Measurements from ENCODE around the gene LRRC75A. TPM values are rescaled to one million over a fixed set of nuclear protein-coding genes. Genes with fewer than 3 reads are reported as not detected.

Gene LRRC75A
- total RNA-seq, 1 experiment from 2014 or later = 10.1 TPM

DNA sequence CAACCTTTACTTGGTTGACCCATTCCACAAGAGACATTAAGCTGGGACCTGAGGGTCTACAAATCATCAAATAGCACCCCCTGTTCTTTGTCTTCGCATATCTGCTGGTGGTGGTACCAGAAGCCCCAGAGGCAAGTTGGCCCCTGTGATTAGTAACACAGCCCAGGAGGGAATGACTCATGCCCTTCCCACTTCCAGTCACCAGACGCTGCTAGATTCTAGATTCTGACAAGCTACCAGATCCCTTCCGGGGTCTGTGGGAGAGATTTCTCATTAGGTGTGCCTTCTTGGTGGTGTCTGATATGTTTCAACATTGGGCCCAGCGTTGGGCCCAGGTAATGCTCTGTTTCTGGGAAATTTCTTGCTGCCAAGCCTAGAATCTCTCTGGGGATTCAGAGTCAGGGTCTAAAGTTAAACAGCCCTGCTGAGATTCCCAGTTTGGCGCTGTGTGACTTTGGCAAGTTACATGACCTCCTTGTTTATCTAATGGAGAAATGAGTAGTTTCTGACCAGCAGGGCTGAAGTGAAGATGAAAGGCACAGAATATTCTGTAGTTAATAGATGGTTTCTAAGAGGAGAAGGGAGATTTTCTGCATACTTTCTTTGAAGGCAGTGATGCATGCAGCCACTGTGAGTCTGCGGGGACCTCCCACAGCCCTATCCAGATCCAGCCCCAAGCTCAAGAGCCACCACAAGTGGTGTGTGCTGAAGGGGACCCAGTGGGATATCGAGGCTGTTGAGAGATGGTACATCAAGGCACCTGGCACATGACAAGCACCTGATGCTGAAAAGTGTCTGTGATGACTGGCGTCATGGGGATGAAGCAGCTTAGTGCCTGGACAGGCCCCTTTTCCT, 72.7 kb downstream of the LRRC75A start:
- Histone ChIP-seq H4K5ac (ENCODE audit: insufficient read length, low read depth, low read length) (no peak overlapping the region), H4K20me1 (ENCODE audit: control insufficient read depth, insufficient read depth, insufficient read length) (no peaks in the 10 kb centered on the region), H3K27ac (ENCODE audit: insufficient read length, low read depth, low read length) (no peak overlapping the region), H3K23me2 (ENCODE audit: insufficient read length, low read depth, low read length, poor library complexity, severe bottlenecking) (no peaks in the 10 kb centered on the region), H2BK12ac (ENCODE audit: insufficient read length, low read depth, low read length) (no peak overlapping the region), H4K8ac (replicated peaks; ENCODE audit: insufficient read length, low read depth, low read length) (no peak overlapping the region), H3K4ac (ENCODE audit: low read depth, low read length) (no peak overlapping the region), H3K9ac (ENCODE audit: extremely low read depth, insufficient read length, low read length) (no peak overlapping the region), H3K9me3 (ENCODE audit: control insufficient read depth, low read depth, low read length) (no peaks in the 10 kb centered on the region), H3K18ac (ENCODE audit: insufficient read length, low read depth, low read length) (no peak overlapping the region), H4K91ac (ENCODE audit: insufficient read length, low read depth, low read length) (no peak overlapping the region), H3K23ac (ENCODE audit: insufficient read length, low read depth, low read length) (no peak overlapping the region), H2BK15ac (ENCODE audit: low read depth, low read length) (no peak overlapping the region), H3K14ac (ENCODE audit: insufficient read depth, low read length) (no peak overlapping the region), H2BK20ac (ENCODE audit: low read depth, low read length, poor library complexity, severe bottlenecking) (no peak overlapping the region), H2BK120ac (ENCODE audit: low read depth, low read length, poor library complexity, severe bottlenecking) (no peak overlapping the region), H2AK5ac (ENCODE audit: insufficient read length, low read length) (no peak overlapping the region), H3K27me3 (ENCODE audit: insufficient read depth, low read length) (no peaks in the 10 kb centered on the region), H3K56ac (ENCODE audit: insufficient read length, low read depth, low read length) (no peak overlapping the region), H3K4me2 (ENCODE audit: insufficient read depth, insufficient read length, low read length) (no peak overlapping the region), H3T11ph (ENCODE audit: low read length) (no peak overlapping the region), H3K79me2 (ENCODE audit: insufficient read depth, low read length) (no peaks in the 10 kb centered on the region), H2BK5ac (ENCODE audit: insufficient read length, low read length) (no peak overlapping the region), H2AFZ (ENCODE audit: low read length) (no peak overlapping the region), H3K79me1 (ENCODE audit: insufficient read depth, low read depth, low read length, poor library complexity, severe bottlenecking) (no peaks in the 10 kb centered on the region), H3K4me1 (ENCODE audit: insufficient read depth, low read length) (no peaks in the 10 kb centered on the region; the same call in 1 of the 2 replicates)
- Mint-ChIP-seq H3K27ac (no peak overlapping the region), H3K9me3 (no peaks in the 10 kb centered on the region), H3K4me3 (no peak overlapping the region), H3K4me1 (peaks cover 15 to 27% of the 10 kb centered on the region in 2 experiments; a peak in 3 of 4 replicates), H3K36me3 (ENCODE audit: insufficient read depth in 1 of 3, low read depth in 3 of 3) (no peaks in the 10 kb centered on the region), H3K27me3 (ENCODE audit: low read depth) (peaks cover 1% of the 10 kb centered on the region)
- TF ChIP-seq, protein P1, sequence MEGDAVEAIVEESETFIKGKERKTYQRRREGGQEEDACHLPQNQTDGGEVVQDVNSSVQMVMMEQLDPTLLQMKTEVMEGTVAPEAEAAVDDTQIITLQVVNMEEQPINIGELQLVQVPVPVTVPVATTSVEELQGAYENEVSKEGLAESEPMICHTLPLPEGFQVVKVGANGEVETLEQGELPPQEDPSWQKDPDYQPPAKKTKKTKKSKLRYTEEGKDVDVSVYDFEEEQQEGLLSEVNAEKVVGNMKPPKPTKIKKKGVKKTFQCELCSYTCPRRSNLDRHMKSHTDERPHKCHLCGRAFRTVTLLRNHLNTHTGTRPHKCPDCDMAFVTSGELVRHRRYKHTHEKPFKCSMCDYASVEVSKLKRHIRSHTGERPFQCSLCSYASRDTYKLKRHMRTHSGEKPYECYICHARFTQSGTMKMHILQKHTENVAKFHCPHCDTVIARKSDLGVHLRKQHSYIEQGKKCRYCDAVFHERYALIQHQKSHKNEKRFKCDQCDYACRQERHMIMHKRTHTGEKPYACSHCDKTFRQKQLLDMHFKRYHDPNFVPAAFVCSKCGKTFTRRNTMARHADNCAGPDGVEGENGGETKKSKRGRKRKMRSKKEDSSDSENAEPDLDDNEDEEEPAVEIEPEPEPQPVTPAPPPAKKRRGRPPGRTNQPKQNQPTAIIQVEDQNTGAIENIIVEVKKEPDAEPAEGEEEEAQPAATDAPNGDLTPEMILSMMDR (conservative IDR thresholded peaks at IDR 0.05) = no peak
- no CpG with 5 or more reads among the region's 8 CpGs for WGBS (ENCODE audit: extremely low coverage, insufficient read length, low lambda C conversion rate)
- DNase-seq = no peak
